Fibroblast of skin of left quadriceps (primary cell): ENCODE results near the gene CHST15.

Experiments
- DNase-seq, 2 experiments: peaks; one replicate each; pipeline ENCODE4 v3.0.0-alpha.2; 2013; ENCODE audit warnings: low read depth in 2 of 2

Gene CHST15

DNA sequence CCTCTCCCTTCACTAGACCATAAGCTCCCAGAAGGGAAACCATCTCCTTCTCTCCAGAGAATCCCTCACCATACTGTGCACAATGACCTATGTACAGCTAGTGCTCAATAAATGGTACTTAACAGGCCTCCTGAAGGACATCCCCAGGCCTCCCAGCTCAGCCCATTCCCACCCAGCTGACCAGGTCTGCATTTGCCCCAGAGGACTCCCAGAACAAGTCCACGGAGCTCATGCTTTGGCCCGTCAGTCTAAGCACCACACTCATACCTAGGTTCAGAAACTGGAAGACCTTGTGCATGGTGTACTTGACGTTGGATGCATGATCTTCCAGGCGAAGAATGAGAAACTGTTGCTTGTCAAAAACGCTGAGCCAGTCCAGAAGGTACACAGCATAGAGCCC is 81.3 kb downstream of the CHST15 start:
- DNase-seq, result no peak

DNA sequence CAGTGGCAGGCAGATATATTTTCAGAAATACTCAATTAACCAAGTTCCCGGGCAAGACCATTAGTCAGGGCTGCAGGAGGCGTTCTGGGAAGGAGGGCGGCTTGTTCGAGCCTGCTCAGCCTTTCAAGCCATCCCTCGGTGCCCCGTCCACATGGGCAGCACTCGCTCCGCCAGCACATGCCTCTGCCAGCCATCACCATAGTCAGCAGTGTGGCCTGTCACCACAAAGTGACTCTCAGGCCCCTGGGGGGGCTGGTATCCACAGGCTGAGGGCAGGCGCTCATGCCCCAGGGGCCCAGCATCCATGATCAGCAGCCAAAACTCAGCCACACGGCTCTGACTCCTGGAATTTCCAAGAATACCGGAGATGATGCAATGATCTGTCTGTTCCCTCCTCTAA is 81.9 kb downstream of the CHST15 start:
- no peak for DNase-seq

DNA sequence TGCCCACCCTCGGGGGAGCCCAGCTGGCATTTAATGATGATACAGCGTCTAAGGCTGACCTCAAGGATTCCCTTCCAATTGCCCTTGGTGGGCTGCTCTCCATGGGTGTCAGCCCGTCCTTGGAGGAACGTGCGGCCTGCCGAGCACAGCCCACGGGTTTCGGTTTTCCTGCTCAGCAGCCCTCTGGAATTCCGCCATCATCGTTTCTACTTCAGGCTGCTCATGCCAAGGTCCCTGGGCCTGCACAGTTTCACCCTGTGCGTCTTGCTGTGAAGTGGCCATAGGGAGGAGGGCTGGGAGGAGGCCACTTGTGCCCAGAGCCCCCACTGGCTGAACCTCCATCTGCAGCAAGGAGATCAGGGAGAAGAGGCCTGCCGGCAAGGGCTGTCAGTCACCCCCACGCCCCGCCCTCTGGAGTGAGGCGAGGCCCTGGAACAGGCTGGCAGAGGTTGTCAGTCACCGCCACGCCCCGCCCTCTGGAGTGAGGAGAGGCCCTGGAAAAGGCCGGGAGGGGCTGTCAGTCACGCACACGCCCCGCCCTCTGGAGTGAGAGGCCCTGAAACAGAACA is 82.8 kb downstream of the CHST15 start:
- DNase-seq, result no peak

DNA sequence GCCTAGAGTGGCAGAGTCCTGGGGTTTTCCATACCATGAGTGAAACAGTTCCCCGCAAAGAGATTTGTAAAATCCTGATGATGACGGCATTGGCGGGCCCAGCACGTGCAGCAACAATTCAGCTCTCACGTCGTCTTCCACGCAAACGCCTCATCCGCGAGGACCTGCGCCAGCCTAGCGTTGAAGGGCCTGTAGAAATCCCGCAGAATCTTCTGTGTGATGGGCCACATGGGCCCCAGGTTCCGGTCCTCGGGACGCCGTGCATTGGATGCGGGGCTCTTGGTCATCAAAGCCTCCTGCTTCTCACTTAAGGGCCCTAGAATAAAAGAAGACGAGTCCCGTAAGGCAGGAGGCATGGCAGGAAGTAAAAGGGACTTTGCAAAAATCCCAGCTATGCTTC is 83.4 kb downstream of the CHST15 start:
- DNase-seq, result no peak

DNA sequence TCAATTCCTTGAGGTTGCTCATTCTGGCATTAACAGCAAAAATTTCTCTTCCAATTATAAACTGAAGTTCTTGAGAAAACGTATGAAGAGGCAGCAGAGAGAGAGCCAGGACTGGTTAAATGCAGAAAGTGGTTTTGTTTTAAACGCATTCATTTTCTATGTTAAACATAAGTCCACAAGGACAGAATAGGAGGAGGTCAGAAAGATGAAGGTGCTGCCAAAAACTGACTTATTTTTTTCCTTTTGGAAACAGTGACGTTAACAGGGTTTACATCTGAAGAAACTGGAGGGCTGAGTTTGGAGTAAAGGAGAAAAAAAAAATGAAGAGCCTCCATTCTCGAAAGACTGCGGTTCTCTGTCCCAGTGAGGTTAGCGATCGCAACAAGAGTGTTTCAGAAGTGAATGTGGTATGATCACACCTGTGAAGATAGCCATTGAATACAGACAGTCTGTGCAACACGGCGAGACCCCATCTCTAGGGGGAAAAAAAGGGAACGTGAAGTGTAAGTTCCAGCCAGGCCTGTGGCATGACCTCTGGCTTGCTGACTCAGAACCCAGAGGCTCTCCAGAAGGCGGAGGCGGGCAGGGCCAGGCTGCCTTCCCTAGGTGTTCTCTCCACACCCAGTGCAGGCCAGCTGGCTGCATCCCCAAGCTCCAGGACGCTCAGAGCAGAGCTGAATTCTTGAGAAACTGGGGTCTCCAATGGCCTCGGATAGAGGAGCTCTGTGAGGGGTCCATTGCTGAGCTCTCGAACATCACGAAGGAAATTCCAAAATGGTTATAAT is 84.0 kb downstream of the CHST15 start:
- no peak for DNase-seq

DNA sequence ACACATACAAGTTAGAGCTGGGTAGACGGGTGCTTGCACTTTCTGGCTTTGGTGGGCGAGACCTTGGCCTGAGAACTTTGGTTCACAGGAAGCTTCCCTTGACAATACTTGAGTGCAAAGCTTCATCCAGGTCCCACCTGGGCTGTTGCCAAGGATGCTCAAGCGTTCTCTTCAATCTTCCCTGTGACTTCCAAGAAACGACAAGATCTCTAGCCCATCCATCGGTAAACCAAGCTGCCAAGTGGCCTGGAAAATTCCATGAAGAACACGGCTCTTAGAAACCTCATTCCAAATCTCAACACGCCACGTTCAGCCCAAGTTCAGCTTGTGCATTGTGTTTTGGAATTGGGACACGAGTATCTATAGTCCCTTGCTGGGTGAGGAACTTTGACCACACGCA is 84.7 kb downstream of the CHST15 start:
- DNase-seq, result no peak

DNA sequence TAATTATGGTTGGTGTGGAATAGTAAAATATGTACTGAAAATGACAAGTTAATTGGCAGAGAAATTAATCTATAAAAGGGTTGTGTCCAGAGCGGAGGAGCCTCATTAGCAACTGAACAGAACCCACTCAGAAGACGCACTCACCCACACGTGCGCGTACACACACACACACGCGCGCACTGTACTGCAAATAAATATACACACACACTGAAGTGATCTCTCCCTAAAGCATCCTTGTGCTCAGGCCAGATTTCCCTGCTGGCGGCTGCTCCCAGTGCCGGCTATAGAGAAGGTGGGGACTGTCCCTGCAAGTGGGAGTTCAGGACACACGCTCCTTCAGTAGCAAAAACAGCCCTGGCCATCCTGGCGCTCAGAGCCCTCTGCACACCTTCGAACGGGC is 85.2 kb downstream of the CHST15 start:
- DNase-seq, result no peak

DNA sequence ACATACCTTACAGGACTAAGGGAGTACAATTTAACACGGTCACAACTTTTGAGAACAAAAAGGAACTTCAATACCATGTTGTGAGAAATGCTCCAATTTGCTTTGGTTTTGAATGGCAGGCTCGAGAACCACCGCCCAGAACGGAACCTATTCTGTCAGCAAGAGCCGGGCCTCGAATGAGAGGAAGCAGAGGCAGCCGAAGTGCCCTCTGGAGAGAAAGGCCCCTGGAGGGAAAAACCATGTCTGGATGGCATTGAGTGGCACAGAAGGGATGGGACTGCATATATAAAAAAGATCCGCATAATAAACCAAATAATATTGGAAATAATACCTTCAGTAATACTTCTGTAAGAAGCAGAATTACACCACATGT is 85.6 kb downstream of the CHST15 start:
- no peak for DNase-seq

DNA sequence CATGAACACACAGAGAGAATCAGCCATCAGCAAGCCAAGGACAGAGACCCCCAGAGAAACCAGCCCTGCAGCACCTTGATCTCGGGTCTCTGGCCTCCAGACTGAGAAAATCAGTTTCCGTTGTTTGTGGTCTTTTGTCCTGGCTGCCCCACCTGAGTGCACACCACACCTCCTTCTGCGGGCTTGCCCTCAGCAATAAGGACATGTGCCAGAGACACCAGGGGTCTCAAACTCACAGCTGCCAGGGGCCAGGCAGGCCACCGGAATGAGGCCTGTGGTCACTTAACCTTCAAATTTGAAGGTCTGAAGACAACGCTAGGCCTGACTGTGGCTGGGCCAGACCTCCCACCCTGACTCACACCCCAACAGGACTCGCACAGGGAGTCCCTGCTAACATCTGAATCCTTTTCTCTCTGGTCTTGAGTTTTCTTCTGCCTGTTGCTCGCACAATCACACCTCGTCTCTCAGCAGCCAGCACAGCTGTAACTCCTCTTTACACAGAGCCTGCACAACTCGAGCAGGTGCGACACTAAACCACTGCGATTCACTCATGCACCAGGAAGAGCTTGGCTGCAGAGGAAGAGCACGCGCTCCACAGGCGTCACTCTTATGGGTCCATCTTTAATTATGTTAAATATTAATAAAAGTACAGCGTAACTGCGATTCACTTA is 86.2 kb downstream of the CHST15 start:
- DNase-seq, result no peak

DNA sequence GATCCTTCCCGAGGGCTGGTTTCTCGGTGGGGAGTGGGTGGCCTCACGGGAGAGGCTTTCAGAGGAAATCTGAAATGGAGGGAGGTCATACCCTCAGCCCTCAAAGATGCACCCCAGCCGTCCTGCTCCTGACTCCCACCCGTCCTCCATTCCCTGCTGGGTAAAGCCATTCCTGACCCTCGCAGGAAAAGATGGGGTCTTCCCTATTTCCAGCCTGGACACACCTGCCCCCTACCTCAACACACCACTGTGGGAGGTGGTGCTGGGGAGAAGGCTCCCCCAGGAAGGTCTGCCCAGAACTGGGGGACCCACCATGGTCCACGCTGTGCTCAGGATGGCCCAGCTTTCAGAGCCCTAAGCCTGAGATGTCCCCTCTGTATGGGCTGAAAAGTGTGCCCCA is 86.9 kb downstream of the CHST15 start:
- DNase-seq, result no peak

DNA sequence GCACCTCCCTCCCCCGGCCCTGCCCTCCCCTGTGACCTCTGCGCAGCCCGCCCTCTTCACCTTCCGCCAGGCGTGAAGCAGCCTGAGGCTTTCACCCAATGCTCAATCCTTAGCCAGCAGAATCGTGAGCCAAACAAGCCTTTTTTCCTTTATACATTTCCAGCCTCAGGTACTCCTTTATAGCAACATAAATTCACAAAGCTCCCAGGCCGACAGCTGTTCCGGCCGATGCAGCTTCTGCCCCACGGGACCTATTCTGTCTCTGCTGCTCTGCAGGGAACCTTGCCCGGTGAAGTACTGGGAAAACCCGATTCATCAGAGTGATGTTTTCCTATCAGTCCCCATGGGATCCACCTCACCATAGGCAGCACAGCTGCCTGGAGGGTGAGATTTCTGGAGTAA is 87.4 kb downstream of the CHST15 start:
- DNase-seq, result no peak

DNA sequence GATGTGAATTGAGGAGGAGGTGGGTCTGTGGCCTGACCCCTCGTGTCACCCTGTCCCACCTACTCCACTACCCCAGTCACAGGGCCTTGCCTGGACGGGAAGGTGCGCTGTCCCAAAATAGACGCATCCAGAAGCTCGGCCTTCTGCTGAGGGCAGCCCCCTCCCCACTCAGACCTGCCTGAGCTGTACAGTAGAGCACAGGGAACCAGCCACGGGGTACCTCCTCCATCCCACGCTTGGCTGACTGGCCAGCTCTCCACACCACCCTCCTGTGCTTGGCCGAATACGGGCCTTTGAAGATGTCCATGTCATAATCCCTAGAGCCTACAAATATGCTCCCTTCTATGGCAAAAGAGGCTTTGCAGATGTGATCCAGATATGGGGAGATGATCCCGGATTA is 88.3 kb downstream of the CHST15 start:
- DNase-seq, result no peak

DNA sequence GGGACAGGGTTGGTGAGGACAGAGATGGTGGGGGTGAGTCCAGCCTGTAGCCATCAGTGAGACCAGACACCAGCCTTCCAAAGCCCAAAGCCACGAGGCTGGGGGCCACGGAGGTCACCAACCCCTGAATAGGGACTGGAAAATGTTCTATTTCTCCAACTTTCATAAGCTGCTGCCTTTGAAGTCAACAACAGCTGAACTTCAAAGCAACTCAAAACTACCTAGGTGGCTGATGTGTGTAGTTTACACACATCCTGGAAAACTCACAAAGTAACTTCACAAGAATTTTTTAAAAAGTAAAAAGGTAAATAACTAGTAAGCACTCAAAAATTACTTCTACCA is 88.8 kb downstream of the CHST15 start:
- DNase-seq, result no peak

DNA sequence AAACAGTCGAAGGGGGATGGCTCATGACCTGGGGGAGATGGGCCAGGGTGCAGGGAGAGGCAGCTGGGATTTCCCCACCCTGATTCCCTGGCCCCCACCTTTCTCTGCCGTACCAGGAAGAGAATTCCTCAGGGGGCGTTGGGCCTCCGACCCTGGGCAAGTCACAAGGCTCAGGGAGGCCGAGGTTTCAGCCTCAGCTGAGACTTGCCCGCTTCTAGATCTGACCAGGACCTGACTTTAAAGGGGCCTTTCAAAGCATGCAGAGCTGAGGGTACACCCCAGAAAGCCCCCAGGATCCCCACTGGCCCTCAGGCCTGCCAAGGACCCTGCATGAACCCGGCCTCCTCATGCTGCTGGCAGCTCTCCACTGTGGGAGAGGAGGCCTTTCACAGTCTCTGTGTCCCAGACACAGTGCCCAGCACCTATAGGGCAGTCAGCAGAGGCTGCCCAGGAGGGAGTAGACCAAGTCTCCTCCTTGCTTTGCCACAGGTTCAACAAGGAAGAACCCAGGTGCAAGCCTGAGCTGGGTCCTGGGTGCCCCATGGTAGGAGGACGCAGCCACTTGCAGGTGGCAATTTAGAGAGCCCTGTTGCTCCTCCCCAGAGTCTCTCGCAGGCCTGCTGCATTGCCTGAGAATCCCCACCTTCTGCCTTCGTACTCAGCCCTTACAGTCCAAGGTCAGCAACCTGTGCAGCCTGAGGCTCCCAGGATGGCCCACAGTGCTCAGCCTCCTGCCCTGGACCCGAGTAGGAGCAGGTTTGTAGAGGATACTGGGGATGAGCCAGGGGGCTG is 89.3 kb downstream of the CHST15 start:
- DNase-seq, result no peak

DNA sequence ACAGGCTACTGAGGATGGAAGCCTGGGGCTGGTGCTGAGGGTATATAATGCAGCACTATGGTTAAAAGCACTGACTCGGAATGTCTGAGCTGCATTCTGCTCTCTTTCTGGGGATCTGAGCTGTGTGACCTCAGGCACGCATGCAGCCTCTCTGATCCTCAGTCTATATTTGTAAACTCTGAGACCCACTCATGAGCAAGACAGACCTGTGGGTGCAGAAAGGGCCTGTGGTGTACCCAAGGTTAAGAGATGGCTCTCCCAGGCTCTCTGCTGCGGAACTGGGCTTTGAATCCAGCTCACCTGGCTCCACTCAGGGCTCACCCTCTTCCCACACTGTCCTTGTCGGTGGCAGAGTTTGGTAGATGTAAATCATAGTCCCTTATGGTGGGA is 89.9 kb downstream of the CHST15 start:
- no peak for DNase-seq

DNA sequence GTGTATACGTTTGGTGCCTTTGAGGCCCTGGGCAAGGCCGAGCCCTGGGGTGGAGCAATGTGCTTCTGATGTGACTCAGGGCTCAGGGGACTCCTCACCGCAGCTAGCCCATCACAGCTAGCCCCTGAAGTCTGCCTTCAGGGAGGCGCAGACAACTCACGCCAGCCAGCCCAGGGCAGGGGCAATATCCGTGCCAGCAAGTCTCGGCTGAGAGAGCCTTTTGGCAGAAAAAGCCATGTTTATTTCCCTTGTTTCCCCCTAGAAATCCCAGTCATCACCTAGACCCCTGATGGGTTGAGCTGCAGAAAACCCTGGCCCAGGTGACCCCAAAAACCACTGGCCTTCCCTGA is 90.4 kb downstream of the CHST15 start:
- DNase-seq, result no peak

DNA sequence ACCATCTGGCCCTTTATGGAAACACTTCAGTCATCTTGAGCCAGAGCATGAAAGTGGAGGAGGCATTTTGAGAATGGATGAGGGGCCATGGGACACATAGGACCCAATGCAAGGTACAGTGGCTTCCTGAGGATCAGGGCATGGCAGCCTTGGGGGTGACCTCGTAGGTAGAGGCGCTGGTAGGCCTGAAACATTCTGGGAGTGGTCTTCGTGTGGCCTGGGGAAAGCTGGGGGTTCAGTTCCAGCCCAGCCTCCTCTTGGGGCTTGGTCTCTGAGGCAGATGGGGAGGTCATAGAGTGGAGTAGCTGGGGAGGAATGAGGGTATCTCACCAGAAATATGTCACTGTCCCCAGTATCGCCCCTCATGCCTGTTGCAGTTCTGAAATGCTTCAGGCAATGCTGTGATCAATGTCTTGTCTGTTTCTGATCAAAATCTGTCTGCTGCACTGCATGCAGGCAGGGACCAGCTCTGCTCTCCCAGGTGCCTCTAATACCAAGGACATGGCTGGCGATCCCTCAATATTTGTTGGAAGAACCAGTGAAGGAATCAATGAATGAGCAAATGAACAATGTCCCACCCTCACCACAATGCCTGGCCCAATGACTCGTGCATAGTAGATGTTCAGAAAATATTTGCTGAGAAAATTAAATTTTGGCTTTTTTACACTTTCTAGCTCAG is 90.9 kb downstream of the CHST15 start:
- no peak for DNase-seq

DNA sequence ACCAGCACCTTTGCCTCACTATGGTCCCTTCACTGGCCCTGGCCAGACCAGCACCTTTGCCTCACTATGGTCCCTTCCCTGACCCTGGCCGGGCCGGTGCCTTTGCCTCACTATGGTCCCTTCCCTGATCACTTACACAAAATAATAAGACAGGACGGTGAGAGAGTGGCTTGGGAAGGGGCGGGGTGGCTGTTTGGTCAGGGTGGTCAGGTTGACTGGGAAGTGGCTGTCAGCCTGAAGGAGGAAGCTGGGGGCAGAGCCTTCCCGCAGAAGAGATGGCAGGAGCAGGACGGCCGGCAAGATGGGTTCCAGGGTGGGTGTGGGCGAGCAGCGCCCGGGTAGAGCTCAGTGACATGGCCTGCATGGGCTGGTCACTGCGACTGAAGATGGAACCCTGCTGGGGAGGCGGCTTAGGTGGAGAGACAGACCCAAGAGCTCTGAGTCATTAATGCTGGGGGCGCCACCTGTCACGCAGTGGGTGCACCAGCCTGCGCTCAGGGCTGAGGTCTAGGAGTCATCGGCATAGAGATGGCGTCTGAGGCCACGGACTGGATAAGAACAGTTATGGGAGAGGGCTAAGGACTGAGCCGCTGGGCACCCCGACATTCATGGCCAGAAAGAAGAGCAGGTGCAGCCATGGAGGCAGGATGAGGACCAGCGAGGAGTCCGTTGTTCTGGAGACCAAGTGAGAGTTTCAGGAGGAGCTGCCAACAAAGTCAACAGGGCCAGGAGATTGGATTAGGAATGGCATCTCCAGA is 91.8 kb downstream of the CHST15 start:
- no peak for DNase-seq

DNA sequence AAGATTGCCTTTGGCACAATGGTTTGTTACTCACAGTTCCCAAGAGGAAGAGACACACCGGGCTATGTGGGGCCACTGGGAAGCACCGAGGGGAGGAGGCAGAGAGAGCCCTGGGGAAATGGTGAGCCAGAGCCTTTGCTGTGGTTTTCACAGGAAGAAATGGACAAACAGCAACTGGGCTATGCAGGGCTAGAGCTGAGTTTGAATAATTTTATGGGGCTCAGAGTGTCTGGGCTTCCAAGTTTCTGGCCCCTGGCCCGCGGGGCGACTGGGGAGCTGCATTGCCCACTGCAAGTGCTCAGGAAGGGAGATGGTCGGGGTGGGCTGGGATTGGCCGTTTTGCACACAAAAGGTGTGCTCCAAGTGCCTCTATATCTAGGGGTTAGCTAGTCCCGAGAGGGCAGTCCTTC is 92.6 kb downstream of the CHST15 start:
- no peak for DNase-seq

DNA sequence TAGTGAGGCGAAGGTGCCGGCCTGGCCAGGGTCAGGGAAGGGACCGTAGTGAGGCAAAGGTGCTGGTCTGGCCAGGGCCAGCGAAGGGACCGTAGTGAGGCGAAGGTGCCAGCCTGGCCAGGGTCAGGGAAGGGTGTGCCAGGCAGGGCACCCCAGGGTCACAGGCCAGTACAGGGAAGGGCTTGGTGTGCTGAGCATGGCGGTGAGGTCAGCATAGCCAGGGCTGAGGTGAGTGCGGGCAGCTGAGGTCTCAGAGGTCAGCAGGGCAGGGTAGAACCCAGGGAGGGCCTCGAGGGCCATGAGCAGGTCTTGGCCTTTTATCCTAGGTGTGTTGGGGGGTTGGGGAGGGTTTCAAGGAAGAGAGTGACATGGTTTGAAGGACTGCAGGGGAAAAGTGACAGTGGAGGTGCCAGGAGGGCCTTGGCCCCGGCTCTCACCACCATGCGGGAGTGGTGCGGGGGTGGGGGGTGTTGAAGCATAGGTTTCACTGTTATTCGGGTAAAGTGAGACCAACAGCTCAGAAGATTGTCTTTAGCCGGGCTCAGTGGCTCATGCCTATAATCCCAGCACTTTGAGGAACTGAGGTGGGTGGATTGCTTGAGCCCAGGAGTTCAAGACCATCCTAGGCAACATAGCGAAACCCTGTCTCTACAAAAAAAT is 93.3 kb downstream of the CHST15 start:
- no peak for DNase-seq

DNA sequence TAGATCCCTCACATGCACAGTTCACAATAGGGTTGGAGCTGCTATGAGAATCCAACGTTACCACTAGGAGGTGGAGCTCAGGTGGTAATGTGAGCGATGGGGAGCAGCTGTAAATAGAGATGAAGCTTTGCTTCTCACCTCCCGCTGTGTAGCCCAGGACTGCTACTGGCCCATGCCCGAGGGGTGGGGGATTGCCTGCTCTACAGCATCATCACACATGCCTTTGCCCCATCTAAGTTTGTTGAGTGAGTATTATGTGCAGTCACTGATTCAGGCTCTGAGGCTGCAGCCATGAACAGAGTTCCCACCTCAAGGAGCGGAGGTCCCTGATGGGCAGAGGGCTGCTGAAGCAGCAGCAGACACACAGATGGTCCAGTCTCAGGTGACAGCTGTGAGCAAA is 94.1 kb downstream of the CHST15 start:
- DNase-seq, result no peak
